Smooth muscle cell (in vitro differentiated cells): Measurements from ENCODE around the gene EEF1AKMT3. TPM values are rescaled to one million over a fixed set of nuclear protein-coding genes. Genes with fewer than 3 reads are reported as not detected.

ENCODE experiments used
- DNase-seq: peaks from one replicate; lab custom pipeline; 2025; ENCODE audit not compliant: unreplicated experiment; lab: John Stamatoyannopoulos, UW
- H2AFZ ChIP-seq: fragments of 200-600 bp; sonication (generic); 2 replicates; pipeline ENCODE4 v1.6.0; 2016; ENCODE audit warnings: antibody characterized with exemption, low read depth, mild to moderate bottlenecking
- H3F3A ChIP-seq: fragments of 200-600 bp; sonication (generic); 2 replicates; pipeline ENCODE4 v1.6.0; 2017; ENCODE audit warnings: antibody characterized with exemption, low read depth
- H3K27ac ChIP-seq: fragments of 200-600 bp; sonication (generic); 2 replicates; pipeline ENCODE4 v1.5.1; 2016; ENCODE audit warnings: low read depth, mild to moderate bottlenecking
- H3K27me3 ChIP-seq: fragments of 200-600 bp; sonication (generic); 2 replicates; pipeline ENCODE4 v1.6.1; 2016; ENCODE audit warnings: low read depth, mild to moderate bottlenecking
- H3K36me3 ChIP-seq: fragments of 200-600 bp; sonication (generic); 2 replicates; pipeline ENCODE4 v1.5.1; 2016; ENCODE audit warnings: low read depth
- H3K4me1 ChIP-seq: fragments of 200-600 bp; sonication (generic); 2 replicates; pipeline ENCODE4 v1.5.1; 2016; ENCODE audit warnings: low read depth
- H3K4me2 ChIP-seq: fragments of 200-600 bp; sonication (generic); 2 replicates; pipeline ENCODE4 v1.6.0; 2016; ENCODE audit warnings: mild to moderate bottlenecking
- H3K4me3 ChIP-seq: fragments of 200-600 bp; sonication (generic); 2 replicates; pipeline ENCODE4 v1.5.1; 2016; ENCODE audit warnings: mild to moderate bottlenecking
- H3K79me2 ChIP-seq: fragments of 200-600 bp; sonication (generic); 2 replicates; pipeline ENCODE4 v1.6.0; 2016; ENCODE audit warnings: low read depth, mild to moderate bottlenecking
- H3K9ac ChIP-seq: fragments of 200-600 bp; sonication (generic); 2 replicates; pipeline ENCODE4 v1.6.0; 2016; ENCODE audit warnings: low read depth
- H3K9me3 ChIP-seq: fragments of 200-600 bp; sonication (generic); replicated peaks from 2 replicates; pipeline ENCODE4 v1.5.1; 2016; ENCODE audit warnings: low read depth
- H4K20me1 ChIP-seq: fragments of 200-600 bp; sonication (generic); 2 replicates; pipeline ENCODE4 v1.6.0; 2016; ENCODE audit warnings: low read depth
- WGBS: methylation state at CpG from one replicate; pipeline ENCODE4 v1.1.7; 2016; ENCODE audit warnings: low lambda C conversion rate; 5-methylcytosine and 5-hydroxymethylcytosine counted together
- polyA plus RNA-seq: library from polyadenylated mRNA; unstranded; fragments of >200 nt; fragmentation: Nextera tagmentation; extraction: Ambion mirVana; gene quantifications from 2 replicates; pipeline ENCODE4 v1.2.1, GENCODE V29; 2016
- total RNA-seq: library from RNA; depleted of rRNA; stranded (reverse); fragments of >200 nt; gene quantifications from 2 replicates; pipeline ENCODE4 v1.2.3, GENCODE V29; 2014
- TF ChIP-seq, protein P1 (sequence below): fragments of 200-600 bp; sonication (generic); IDR thresholded peaks from 2 replicates; pipeline ENCODE4 v1.5.1; 2017; ENCODE audit warnings: borderline replicate concordance, mild to moderate bottlenecking, antibody characterized with exemption; ENCODE audit not compliant: insufficient read depth, poor library complexity, severe bottlenecking

Gene EEF1AKMT3
- total and polyA plus RNA-seq, 2 experiments from 2014 or later, result 8.0 to 9.0 TPM

DNA sequence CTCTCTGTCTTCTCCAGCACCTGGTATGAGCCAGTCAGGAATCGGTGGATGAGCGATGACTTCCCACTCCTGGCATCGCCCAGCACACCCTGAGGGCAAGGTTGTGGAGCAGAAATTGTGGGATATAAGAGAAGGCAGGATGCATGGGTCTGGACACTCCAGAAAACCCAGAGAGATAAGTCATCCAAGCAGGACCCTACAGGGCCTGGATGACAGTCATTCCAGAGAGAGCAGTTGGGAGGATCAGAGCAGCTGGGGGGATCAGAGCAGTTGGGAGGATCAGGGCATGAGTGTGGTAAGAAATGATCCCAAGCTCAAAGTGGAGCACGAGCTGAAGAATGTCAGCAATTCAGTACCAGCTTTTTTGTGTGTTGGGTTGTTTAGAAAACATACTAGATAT is 37.8 kb upstream of the EEF1AKMT3 start:
- H3K4me1 ChIP-seq, result peaks cover 17% of the 10 kb centered on the region
- no peaks in the 10 kb centered on the region for H3K36me3 ChIP-seq
- H3K9ac ChIP-seq, result no peak overlapping the region
- no peak overlapping the region for H3K4me2 ChIP-seq
- no peak overlapping the region for H3K27ac ChIP-seq
- peaks cover 100% of the 10 kb centered on the region for H3K27me3 ChIP-seq
- no peak overlapping the region for H2AFZ ChIP-seq
- TF ChIP-seq, protein P1, sequence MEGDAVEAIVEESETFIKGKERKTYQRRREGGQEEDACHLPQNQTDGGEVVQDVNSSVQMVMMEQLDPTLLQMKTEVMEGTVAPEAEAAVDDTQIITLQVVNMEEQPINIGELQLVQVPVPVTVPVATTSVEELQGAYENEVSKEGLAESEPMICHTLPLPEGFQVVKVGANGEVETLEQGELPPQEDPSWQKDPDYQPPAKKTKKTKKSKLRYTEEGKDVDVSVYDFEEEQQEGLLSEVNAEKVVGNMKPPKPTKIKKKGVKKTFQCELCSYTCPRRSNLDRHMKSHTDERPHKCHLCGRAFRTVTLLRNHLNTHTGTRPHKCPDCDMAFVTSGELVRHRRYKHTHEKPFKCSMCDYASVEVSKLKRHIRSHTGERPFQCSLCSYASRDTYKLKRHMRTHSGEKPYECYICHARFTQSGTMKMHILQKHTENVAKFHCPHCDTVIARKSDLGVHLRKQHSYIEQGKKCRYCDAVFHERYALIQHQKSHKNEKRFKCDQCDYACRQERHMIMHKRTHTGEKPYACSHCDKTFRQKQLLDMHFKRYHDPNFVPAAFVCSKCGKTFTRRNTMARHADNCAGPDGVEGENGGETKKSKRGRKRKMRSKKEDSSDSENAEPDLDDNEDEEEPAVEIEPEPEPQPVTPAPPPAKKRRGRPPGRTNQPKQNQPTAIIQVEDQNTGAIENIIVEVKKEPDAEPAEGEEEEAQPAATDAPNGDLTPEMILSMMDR, result no peak
- no peaks in the 10 kb centered on the region for H4K20me1 ChIP-seq
- DNase-seq, result no peak
- no peaks in the 10 kb centered on the region for H3K79me2 ChIP-seq
- H3K9me3 ChIP-seq, result no peaks in the 10 kb centered on the region
- H3K4me3 ChIP-seq, result no peak overlapping the region
- no peaks in the 10 kb centered on the region for H3F3A ChIP-seq
- WGBS, result 67% methylated on average over 4 of the region's 4 CpGs

DNA sequence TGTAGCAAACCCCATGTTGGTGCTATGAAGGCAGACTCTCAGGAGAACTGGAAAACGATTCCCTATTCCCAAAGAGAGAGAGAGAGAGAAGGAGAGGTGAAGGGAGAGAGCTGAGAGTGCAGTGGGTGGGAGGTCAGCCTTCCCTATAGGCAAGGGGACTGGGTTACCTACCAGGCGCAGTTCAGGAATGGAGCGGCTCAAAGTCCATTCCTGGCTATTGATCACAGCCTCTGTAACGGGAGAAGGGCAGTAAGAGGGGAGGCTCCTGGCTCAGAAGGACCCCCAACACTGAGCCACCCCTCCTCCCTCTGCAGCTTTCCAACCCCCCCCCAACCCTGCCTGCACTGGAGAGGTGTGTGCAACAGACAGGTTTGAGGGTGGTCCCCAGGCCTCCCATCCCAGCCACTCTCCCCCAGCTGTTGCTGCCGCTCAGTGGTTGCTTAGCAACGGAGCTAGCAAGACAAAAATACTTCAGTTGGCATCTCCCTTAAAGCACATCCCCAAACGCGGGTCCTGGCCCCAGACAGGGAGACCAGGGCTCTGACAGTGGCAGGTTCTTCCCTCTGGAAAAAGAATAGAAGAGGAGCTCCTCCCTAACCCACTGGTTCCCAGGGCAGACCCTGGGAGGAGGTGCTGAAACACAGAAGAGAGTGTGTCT is 37.1 kb upstream of the EEF1AKMT3 start:
- no peak for DNase-seq
- TF ChIP-seq, protein P1, result no peak
- H3K9ac ChIP-seq, result no peak overlapping the region
- H4K20me1 ChIP-seq, result no peaks in the 10 kb centered on the region
- peaks cover 100% of the 10 kb centered on the region for H3K27me3 ChIP-seq
- no peak overlapping the region for H2AFZ ChIP-seq
- H3K79me2 ChIP-seq, result no peaks in the 10 kb centered on the region
- WGBS, result 21% methylated on average over 8 of the region's 8 CpGs
- H3F3A ChIP-seq, result no peaks in the 10 kb centered on the region
- no peak overlapping the region for H3K27ac ChIP-seq
- no peaks in the 10 kb centered on the region for H3K9me3 ChIP-seq
- no peaks in the 10 kb centered on the region for H3K36me3 ChIP-seq
- peak overlapping the region; percentile 34 for H3K4me3 ChIP-seq
- H3K4me2 ChIP-seq, result peak overlapping the region; percentile 87
- H3K4me1 ChIP-seq, result peaks cover 17% of the 10 kb centered on the region

DNA sequence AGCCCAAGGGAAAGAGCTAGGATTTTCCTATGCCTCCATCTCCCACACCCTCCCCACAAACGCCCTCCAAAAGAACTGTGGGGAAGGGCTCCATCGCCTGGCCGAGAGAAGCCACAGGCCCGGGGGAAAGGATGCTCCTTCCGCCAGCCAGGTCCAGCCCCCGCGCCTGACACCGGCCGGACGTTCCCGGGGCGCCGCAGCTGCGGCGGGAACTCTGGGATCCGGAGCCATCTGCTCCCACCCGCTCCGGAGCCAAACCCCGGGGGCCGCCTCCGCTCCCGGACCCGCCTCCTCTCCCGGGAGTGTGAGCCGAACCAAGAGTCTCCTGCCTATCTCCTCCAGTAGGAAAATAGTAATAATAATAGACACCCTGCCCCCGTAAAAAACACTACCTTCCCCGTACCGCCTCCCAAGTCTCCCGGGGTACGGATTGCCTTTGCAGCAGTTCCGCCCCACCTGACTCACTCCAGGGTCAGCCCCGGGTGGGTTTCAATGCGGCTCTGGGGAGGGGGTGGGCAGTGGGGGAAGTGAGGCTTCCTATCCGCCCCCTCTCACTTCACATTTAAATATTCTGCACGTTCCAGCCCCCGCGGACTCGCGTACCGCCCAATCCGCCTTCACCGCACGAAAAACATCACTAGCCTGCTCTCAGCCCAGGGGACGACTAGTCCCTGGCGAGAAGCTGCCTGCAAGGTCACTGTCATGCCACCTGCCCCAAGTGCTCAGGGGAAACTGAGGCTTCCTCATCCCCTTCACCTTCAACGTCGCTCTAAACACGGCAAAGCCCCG is 36.3 kb upstream of the EEF1AKMT3 start:
- H3F3A ChIP-seq, result no peaks in the 10 kb centered on the region
- no peaks in the 10 kb centered on the region for H4K20me1 ChIP-seq
- no peaks in the 10 kb centered on the region for H3K9me3 ChIP-seq
- H2AFZ ChIP-seq, result no peak overlapping the region
- TF ChIP-seq, protein P1, result peak; percentile 5
- no peaks in the 10 kb centered on the region for H3K36me3 ChIP-seq
- no peak overlapping the region for H3K27ac ChIP-seq
- H3K27me3 ChIP-seq, result peaks cover 100% of the 10 kb centered on the region
- H3K4me1 ChIP-seq, result peaks cover 17% of the 10 kb centered on the region
- peak overlapping the region; percentile 87 for H3K4me2 ChIP-seq
- H3K9ac ChIP-seq, result no peak overlapping the region
- WGBS, result under 1% methylated on average over 48 of the region's 49 CpGs
- no peaks in the 10 kb centered on the region for H3K79me2 ChIP-seq
- peak overlapping the region; percentile 34 for H3K4me3 ChIP-seq
- no peak for DNase-seq
